ENCODE data around the gene IL17RD.

DNA sequence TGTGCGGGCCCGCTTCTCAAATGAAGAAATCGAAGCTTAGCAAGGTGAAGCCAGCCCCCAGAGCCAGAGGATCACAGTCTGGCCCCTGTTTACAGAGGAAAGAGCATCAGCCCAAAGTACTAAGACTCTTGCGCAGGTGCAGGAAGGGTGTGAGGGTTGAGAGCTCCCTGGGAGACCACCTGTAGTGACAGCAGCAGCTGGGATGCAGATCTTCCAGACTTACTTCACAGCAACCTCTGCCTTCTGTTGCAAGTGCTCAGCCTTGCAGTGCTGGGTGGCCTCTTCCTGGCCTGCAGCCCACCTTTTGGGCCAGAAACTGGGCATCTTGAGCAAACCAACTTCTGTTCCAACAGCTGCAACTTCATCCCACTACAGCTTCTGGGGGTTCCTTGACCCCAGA lies 85.0 kb downstream of the IL17RD start:
- TF ChIP-seq CTCF (conservative IDR thresholded peaks at IDR 0.05; ENCODE audit: low read depth in 2 of 2) = no peak
- no peak for TF ChIP-seq EZH2 (IDR thresholded peaks at IDR 0.05; ENCODE audit: low read depth, unreplicated experiment)
- TF ChIP-seq EZH2phosphoT487 (IDR thresholded peaks at IDR 0.05; ENCODE audit: unreplicated experiment) = no peak
- no peak for TF ChIP-seq CREB1 (CRISPR knock-in tag; IDR thresholded peaks at IDR 0.05; ENCODE audit: low read depth)
- TF ChIP-seq ZNF331 (CRISPR knock-in tag; IDR thresholded peaks at IDR 0.05; ENCODE audit: low read depth) = no peak
- no peak for TF ChIP-seq ZNF114 (CRISPR knock-in tag; IDR thresholded peaks at IDR 0.05)
- TF ChIP-seq, protein P1, sequence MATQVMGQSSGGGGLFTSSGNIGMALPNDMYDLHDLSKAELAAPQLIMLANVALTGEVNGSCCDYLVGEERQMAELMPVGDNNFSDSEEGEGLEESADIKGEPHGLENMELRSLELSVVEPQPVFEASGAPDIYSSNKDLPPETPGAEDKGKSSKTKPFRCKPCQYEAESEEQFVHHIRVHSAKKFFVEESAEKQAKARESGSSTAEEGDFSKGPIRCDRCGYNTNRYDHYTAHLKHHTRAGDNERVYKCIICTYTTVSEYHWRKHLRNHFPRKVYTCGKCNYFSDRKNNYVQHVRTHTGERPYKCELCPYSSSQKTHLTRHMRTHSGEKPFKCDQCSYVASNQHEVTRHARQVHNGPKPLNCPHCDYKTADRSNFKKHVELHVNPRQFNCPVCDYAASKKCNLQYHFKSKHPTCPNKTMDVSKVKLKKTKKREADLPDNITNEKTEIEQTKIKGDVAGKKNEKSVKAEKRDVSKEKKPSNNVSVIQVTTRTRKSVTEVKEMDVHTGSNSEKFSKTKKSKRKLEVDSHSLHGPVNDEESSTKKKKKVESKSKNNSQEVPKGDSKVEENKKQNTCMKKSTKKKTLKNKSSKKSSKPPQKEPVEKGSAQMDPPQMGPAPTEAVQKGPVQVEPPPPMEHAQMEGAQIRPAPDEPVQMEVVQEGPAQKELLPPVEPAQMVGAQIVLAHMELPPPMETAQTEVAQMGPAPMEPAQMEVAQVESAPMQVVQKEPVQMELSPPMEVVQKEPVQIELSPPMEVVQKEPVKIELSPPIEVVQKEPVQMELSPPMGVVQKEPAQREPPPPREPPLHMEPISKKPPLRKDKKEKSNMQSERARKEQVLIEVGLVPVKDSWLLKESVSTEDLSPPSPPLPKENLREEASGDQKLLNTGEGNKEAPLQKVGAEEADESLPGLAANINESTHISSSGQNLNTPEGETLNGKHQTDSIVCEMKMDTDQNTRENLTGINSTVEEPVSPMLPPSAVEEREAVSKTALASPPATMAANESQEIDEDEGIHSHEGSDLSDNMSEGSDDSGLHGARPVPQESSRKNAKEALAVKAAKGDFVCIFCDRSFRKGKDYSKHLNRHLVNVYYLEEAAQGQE (IDR thresholded peaks at IDR 0.05; ENCODE audit: unreplicated experiment) = no peak
- no peak for TF ChIP-seq POLR2AphosphoS5 (IDR thresholded peaks at IDR 0.05; ENCODE audit: low read depth)
- TF ChIP-seq JUNB (IDR thresholded peaks at IDR 0.05; ENCODE audit: unreplicated experiment) = no peak
- no peak for TF ChIP-seq NANOG (IDR thresholded peaks at IDR 0.05; ENCODE audit: borderline replicate concordance)
